ENCODE measurements around the gene ATG4A. TPM values are rescaled to one million over a fixed set of nuclear protein-coding genes. Genes with fewer than 3 reads are reported as not detected.

ATG4A gene
- total RNA-seq, 2 donors from 2014 or later: 4.3 to 4.4 TPM

- WGBS, 2 experiments (ENCODE audit: insufficient coverage in 1 of 2, insufficient read length in 1 of 2): 83 to 86% methylated on average over 2 of the region's 5 CpGs
- TF ChIP-seq CTCF (conservative IDR thresholded peaks at IDR 0.05): no peak
- H3K27ac Mint-ChIP-seq: no peak overlapping the region
- Histone ChIP-seq H3K27me3 (ENCODE audit: control insufficient read depth, insufficient read depth, low read length, poor library complexity, severe bottlenecking) (no peaks in the 10 kb centered on the region), H3K9ac (ENCODE audit: extremely low read depth, low read length, poor library complexity, severe bottlenecking) (no peak overlapping the region), H3K36me3 (ENCODE audit: control insufficient read depth, insufficient read depth, low read length) (peaks cover 20% of the 10 kb centered on the region), H3K27ac (ENCODE audit: low read depth, low read length) (no peak overlapping the region), H3K4me1 (ENCODE audit: control insufficient read depth, insufficient read depth, low read length) (no peaks in the 10 kb centered on the region), H3K9me3 (ENCODE audit: control insufficient read depth, low read length) (no peaks in the 10 kb centered on the region), H3K4me3 (ENCODE audit: low read length) (no peak overlapping the region)
- H3K27me3 Mint-ChIP-seq (ENCODE audit: insufficient read depth): no peaks in the 10 kb centered on the region
- H3K4me3 Mint-ChIP-seq: no peak overlapping the region
- DNase-seq: no peak
- H3K9me3 Mint-ChIP-seq: no peaks in the 10 kb centered on the region
- H3K36me3 Mint-ChIP-seq (ENCODE audit: low read depth): peaks cover 82% of the 10 kb centered on the region
- no peaks in the 10 kb centered on the region for H3K4me1 Mint-ChIP-seq
Measured at GRCh38 chrX:108167211-108167872, 75.8 kb downstream of the ATG4A start.

- Histone ChIP-seq H3K9ac (ENCODE audit: extremely low read depth, low read length, poor library complexity, severe bottlenecking) (no peak overlapping the region), H3K4me3 (ENCODE audit: low read length) (no peak overlapping the region), H3K9me3 (ENCODE audit: control insufficient read depth, low read length) (no peaks in the 10 kb centered on the region), H3K4me1 (ENCODE audit: control insufficient read depth, insufficient read depth, low read length) (no peaks in the 10 kb centered on the region), H3K27me3 (ENCODE audit: control insufficient read depth, insufficient read depth, low read length, poor library complexity, severe bottlenecking) (no peaks in the 10 kb centered on the region), H3K36me3 (ENCODE audit: control insufficient read depth, insufficient read depth, low read length) (peaks cover 26% of the 10 kb centered on the region), H3K27ac (ENCODE audit: low read depth, low read length) (no peak overlapping the region)
- Mint-ChIP-seq H3K9me3 (no peaks in the 10 kb centered on the region), H3K27me3 (ENCODE audit: insufficient read depth) (no peaks in the 10 kb centered on the region), H3K4me3 (no peak overlapping the region), H3K4me1 (no peaks in the 10 kb centered on the region), H3K27ac (no peak overlapping the region), H3K36me3 (ENCODE audit: low read depth) (peaks cover 82% of the 10 kb centered on the region)
- WGBS, 2 experiments (ENCODE audit: insufficient coverage in 1 of 2, insufficient read length in 1 of 2): 97% methylated on average over 8 of the region's 9 CpGs; no CpG with 5 or more reads in 1 of the 2 experiments
- TF ChIP-seq CTCF (conservative IDR thresholded peaks at IDR 0.05): no peak
- no peak for DNase-seq
Measured at GRCh38 chrX:108168961-108169740, 77.6 kb downstream of the ATG4A start.

- no peak overlapping the region for H3K27ac Mint-ChIP-seq
- peaks cover 26% of the 10 kb centered on the region for H3K36me3 ChIP-seq (ENCODE audit: control insufficient read depth, insufficient read depth, low read length)
- no peak for TF ChIP-seq CTCF (conservative IDR thresholded peaks at IDR 0.05)
- H3K9ac ChIP-seq (ENCODE audit: extremely low read depth, low read length, poor library complexity, severe bottlenecking): no peak overlapping the region
- no peaks in the 10 kb centered on the region for H3K9me3 Mint-ChIP-seq
- H3K27ac ChIP-seq (ENCODE audit: low read depth, low read length): no peak overlapping the region
- peaks cover 82% of the 10 kb centered on the region for H3K36me3 Mint-ChIP-seq (ENCODE audit: low read depth)
- H3K4me3 Mint-ChIP-seq: no peak overlapping the region
- WGBS, 2 experiments (ENCODE audit: insufficient coverage in 1 of 2, insufficient read length in 1 of 2): 92 to 100% methylated on average over 1 to 3 of the region's 3 CpGs
- no peak overlapping the region for H3K4me3 ChIP-seq (ENCODE audit: low read length)
- DNase-seq: no peak
- no peaks in the 10 kb centered on the region for H3K4me1 Mint-ChIP-seq
- no peaks in the 10 kb centered on the region for H3K4me1 ChIP-seq (ENCODE audit: control insufficient read depth, insufficient read depth, low read length)
- no peaks in the 10 kb centered on the region for H3K27me3 ChIP-seq (ENCODE audit: control insufficient read depth, insufficient read depth, low read length, poor library complexity, severe bottlenecking)
- no peaks in the 10 kb centered on the region for H3K27me3 Mint-ChIP-seq (ENCODE audit: insufficient read depth)
- H3K9me3 ChIP-seq (ENCODE audit: control insufficient read depth, low read length): no peaks in the 10 kb centered on the region
Measured at GRCh38 chrX:108169768-108170167, 78.2 kb downstream of the ATG4A start.

Data from endodermal cell (in vitro differentiated cells).